NCI-H2196 treated with DMSO at 0.1 percent for 48 hours (cell line): ENCODE measurements around the gene ZNF365.

ENCODE experiments used
- DNase-seq: peaks from one replicate; lab custom pipeline; 2025; ENCODE audit not compliant: unreplicated experiment; lab: John Stamatoyannopoulos, UW

Gene ZNF365

GRCh38 chr10:62413652-62414051 is 39.5 kb downstream of the ZNF365 start:
- DNase-seq, result no peak

GRCh38 chr10:62414359-62414758 is 40.2 kb downstream of the ZNF365 start:
- no peak for DNase-seq

DNA sequence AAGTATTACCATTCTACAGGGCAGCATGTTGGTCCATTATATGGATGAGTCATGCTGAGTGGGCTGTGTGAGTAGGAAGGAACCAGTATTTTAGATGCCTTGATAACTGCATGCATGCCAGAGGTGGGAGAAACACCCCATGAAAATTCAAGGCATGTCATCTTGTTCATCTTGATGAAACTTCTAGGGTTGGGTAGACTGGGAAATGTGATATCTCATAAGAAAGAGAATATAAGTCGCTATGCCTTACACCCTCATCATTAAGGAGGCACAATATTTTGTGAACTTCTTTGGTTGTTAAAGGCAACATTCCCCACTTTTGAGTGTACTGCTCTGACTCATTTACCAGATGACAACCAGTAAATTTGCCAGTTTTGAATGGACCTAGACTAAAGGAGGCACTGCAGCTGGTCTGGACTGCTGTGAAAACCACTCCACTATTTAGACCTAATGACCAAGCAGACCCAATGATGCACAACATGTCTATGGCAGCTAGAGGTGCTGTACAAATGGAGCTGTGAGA is 48.0 kb downstream of the ZNF365 start:
- no peak for DNase-seq

- DNase-seq, result no peak
These were observed 49.9 kb downstream of the ZNF365 start for GRCh38 chr10:62424026-62424425.

DNA sequence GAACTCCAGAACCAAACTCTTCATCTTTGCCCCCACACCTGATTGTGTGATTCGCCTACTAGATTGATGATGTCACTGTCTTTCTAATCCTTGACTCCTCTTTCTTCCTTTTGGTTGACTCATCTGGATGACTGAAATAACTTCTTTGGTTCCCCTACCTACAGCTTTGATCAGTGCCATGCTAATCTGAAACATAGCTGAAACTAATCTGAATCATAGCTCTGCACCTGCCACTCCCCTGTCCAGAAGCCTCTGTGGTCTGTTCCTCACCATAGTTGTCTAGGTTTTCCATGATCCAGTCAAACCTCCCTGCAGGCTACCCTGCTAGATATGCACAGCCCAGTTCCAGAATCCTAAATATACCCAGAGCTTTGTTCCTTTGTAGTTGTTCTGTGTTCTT is 51.9 kb downstream of the ZNF365 start:
- no peak for DNase-seq

DNA sequence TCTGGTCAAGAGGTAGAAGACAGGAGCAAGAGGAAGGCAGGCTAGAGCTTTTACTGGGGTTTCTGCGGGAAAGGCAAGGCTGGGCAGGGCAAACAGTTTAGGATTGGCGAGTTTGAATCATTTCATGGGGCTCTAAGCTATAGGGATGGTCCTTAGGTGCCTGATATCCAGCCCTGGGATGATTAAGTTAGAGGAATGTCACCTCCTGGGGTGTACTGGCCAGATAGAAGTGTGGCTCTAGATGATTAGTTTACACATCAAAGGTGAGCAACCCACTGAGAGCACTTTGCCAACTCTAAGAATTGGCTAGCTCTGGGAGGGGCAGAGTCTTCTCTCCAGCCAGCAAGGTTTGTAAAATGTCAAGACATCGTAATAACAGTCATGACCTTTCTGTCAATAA is 52.4 kb downstream of the ZNF365 start:
- DNase-seq, result no peak

GRCh38 chr10:62430881-62431280 is 56.7 kb downstream of the ZNF365 start:
- DNase-seq, result no peak

- no peak for DNase-seq
These were observed 59.1 kb downstream of the ZNF365 start for GRCh38 chr10:62433181-62433692.

DNA sequence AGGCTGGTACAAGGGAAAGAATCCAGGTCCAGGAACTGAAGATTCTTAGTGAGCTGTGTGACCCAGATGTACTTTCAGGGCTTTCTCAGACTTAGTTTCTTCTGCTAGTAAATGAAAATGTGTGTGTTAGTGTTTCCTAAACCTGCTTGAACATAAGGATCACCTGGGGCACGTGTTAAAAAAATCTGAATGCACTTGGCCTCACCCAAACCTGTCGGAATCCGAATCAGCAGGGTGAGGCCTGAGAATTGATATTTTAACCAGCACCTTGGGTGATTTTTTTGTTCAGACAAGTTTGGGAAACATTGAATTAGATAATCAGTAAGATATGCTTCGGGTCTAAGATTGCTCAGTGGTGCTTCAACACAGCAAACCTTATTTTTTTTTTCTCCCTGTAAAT is 59.7 kb downstream of the ZNF365 start:
- DNase-seq, result no peak

DNA sequence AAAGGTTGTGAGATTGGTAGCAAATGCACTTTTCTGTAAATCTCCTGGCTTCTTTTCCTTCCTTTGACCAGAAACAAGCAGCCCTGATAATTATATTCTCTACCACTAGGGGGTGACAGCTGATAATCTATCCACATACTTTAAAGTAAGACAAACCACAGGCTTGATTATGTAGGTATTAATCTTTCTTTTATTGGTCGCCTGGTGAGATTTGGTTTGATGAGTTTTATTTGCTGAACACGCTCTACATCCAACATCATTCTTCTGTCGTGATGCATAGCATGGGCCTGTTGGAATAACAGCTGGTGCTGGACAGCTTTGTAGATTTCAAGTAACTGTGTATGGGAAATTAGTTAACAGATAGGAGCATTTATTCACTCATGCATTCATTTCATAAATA is 63.5 kb downstream of the ZNF365 start:
- DNase-seq, result no peak

DNA sequence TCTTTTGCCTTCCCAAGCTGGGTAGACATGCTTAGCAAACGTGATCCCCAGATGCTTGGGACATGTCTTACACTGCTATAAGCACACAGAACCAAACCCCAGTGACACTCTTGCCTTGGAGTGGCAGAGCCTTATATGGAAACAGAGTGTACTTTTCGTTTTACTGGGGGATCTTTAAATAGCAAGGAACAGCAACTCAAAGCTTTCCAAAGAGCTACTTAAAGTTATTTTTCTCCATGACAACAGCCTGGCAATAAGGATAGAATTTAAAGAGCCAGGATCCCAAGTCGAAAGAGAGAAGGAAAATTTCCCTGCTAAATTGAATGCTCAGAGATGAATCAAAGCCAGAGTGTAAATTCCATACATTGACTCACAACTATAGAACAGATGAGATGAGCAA is 67.8 kb downstream of the ZNF365 start:
- DNase-seq, result no peak

DNA sequence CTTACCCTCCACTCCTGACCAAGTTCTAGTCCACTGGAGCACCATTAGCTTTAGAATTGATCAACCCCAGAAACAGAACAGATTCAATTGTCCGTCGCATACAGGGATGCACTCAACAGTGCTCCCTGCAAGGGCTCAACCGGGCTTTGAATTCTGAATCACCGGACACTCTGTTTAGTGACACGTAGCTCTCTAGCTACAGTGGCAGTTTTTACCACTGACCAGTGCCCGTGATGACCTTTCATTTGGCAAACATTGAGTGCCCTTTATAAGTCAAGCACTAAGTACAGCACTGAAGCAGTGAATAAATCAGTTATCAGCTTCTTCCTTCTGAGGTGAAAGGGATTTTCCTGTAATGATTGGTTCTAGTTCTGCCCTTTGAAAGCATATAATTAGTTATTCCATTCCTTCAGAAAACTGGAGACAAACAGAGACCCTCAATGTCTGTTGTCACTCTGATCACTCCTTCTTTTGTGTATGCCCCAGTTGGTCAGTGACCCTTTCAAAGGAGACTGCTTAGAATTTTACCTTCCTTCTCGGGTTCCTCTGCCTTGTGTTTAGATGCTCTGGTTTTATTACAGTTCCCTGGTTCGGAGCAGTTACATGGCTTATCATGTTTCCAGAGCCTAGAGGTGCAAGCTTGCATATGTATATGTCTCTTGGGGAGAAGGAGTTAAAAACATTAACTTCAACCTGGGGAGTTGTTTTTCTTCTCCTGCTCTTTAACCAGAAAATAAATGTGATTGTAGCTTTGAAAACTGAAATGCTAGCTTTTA is 68.9 kb downstream of the ZNF365 start:
- DNase-seq, result no peak

DNA sequence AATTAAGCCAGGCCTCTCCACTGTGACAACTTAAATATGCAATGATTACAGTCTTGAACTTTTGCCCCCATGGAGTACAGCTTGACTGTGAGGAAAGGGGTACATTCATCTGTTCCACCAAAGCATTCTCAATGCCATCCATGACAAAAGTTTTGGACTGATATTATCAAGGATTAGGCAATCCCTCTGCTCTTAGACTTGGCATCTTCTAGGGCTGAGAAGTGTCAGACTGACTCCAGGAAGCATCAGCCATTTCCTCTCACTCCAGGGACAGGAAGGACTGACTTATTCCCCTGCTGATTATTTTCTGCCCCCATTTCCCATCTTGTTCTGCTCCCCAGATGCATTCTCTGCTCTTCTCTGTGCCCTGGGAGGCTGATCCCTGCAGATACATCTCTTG is 69.7 kb downstream of the ZNF365 start:
- DNase-seq, result no peak

GRCh38 chr10:62446627-62447026 is 72.5 kb downstream of the ZNF365 start:
- DNase-seq, result no peak

DNA sequence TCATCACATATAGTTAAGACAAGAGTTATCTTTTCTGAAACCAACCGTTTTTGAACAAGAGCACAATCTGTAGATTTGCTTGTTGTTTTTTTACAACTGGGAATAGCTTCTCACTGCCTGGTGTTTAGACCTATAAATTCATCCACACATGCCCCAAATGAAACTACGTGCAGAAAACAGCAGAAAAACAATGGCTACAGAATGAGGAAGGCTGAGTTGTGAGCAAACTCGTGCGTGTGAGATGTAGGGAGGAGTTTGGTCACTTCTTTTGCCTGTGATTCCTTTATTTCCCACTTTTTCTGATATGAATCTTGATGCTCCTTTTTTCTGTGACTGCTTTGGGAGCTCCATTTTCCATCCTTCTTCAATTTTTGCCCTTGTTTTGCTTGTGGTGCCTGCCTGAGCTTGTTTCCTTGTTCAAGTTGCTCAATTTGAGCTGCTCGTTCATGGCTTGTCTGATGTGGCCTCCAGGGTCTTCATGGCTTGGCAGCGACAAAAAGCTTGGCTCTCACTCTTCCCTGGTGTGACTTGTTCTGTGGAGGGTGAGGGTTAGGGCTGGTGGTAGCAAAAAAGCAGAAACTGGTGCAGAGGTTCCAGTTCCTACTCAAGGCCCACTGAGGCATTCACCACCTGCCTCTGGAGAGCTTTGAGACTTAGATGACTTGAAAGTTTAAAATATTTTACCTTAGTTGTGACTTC is 76.9 kb downstream of the ZNF365 start:
- no peak for DNase-seq

DNA sequence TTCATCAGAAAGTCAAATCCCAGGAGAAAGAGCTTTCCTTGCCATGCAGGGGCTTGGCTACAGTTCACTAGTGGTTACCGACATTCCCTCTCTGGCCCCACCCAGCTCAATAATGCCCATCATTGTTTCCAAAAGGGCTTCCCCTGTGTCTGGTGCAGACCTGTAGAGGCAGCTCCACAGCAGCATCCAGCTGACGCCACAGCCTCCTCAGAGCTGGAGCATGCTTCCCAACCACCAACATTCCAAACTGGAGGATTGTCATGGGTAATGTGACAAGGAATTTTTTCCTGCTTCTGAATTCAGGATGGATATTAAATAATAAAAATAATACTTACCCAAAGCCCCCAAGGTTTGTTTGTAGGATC is 77.4 kb downstream of the ZNF365 start:
- DNase-seq, result no peak
